Body of pancreas (tissue), 4 donors: ENCODE results near the gene KCP.

ENCODE experiments used
- CTCF ChIP-seq, 7 experiments: fragments of 450-650 bp in 4 of 7; fragments of 200-600 bp in 3 of 7; sonication (generic) in 3 of 7; IDR thresholded peaks; one replicate each; pipeline ENCODE4 v1.5.1; 2016 to 2019; ENCODE audit warnings: antibody characterized with exemption in 7 of 7
- POLR2A ChIP-seq, 3 donors: fragments of 450-650 bp; IDR thresholded peaks; one replicate each; pipeline ENCODE4 v1.6.1; 2016; ENCODE audit warnings: antibody characterized with exemption in 3 of 3, mild to moderate bottlenecking in 2 of 3

- TF ChIP-seq CTCF (IDR thresholded peaks at IDR 0.05) (no peak), POLR2A (IDR thresholded peaks at IDR 0.05) (no peak)
Measured at GRCh38 chr7:128909625-128910568, 612 bp downstream of the KCP start.
